Neural progenitor cell (in vitro differentiated cells): ENCODE measurements around the gene CHORDC1. TPM values are rescaled to one million over a fixed set of nuclear protein-coding genes. Genes with fewer than 3 reads are reported as not detected.
"Not testable (repeated sequence)": the region's sequence is repeated elsewhere in the genome, so short reads cannot be mapped to it uniquely, and the experiment has no call there.

Source experiments
- DNase-seq: peaks from one replicate; pipeline ENCODE4 v3.0.0-alpha.2; 2016; ENCODE audit warnings: low spot score
- H2AFZ ChIP-seq: fragments of 200-600 bp; sonication (generic); replicated peaks from 2 replicates; pipeline ENCODE4 v1.6.1; 2016; ENCODE audit warnings: antibody characterized with exemption
- H3F3A ChIP-seq: fragments of 200-600 bp; sonication (generic); 2 replicates; pipeline ENCODE4 v1.6.1; 2016; ENCODE audit warnings: antibody characterized with exemption, low read depth
- H3K27ac ChIP-seq: fragments of 200-600 bp; sonication (generic); 2 replicates; pipeline ENCODE4 v1.5.1; 2016; ENCODE audit warnings: mild to moderate bottlenecking
- H3K27me3 ChIP-seq: fragments of 200-600 bp; sonication (generic); 2 replicates; pipeline ENCODE4 v1.6.1; 2016; ENCODE audit warnings: mild to moderate bottlenecking, moderate library complexity
- H3K36me3 ChIP-seq: fragments of 200-600 bp; sonication (generic); 2 replicates; pipeline ENCODE4 v1.5.1; 2016
- H3K4me1 ChIP-seq: fragments of 200-600 bp; sonication (generic); 2 replicates; pipeline ENCODE4 v1.6.1; 2016; ENCODE audit warnings: mixed run types
- H3K4me2 ChIP-seq: fragments of 200-600 bp; sonication (generic); 2 replicates; pipeline ENCODE4 v1.6.1; 2016
- H3K4me3 ChIP-seq: fragments of 200-600 bp; sonication (generic); 2 replicates; pipeline ENCODE4 v1.5.1; 2016
- H3K79me2 ChIP-seq: fragments of 200-600 bp; sonication (generic); 2 replicates; pipeline ENCODE4 v1.6.1; 2016; ENCODE audit warnings: low read depth
- H3K9ac ChIP-seq: fragments of 200-600 bp; sonication (generic); 2 replicates; pipeline ENCODE4 v1.6.1; 2016
- H3K9me3 ChIP-seq: fragments of 200-600 bp; sonication (generic); 2 replicates; pipeline ENCODE4 v1.5.1; 2016; ENCODE audit warnings: low read depth
- H4K20me1 ChIP-seq: fragments of 200-600 bp; sonication (generic); 2 replicates; pipeline ENCODE4 v1.6.1; 2016; ENCODE audit warnings: low read depth
- H3K27ac Mint-ChIP-seq: 3 replicates; pipeline ENCODE4 v1.8.0; 2021; ENCODE audit warnings: mixed read lengths
- H3K27me3 Mint-ChIP-seq: 2 replicates; pipeline ENCODE4 v1.8.0; 2022; ENCODE audit warnings: low read depth, mild to moderate bottlenecking, inconsistent platforms, moderate library complexity, mixed read lengths; ENCODE audit not compliant: insufficient read depth
- H3K36me3 Mint-ChIP-seq: 3 replicates; pipeline ENCODE4 v1.8.0; 2021; ENCODE audit warnings: mixed read lengths
- H3K4me1 Mint-ChIP-seq: 3 replicates; pipeline ENCODE4 v1.8.0; 2021; ENCODE audit warnings: mixed read lengths
- H3K4me3 Mint-ChIP-seq: 3 replicates; pipeline ENCODE4 v1.8.0; 2021; ENCODE audit warnings: mild to moderate bottlenecking, moderate library complexity, mixed read lengths
- H3K9me3 Mint-ChIP-seq: 3 replicates; pipeline ENCODE4 v1.8.0; 2020; ENCODE audit warnings: mixed read lengths
- total RNA-seq: library from RNA; depleted of rRNA; stranded (reverse); fragments of >200 nt; gene quantifications from 2 replicates; pipeline ENCODE4 v1.2.3, GENCODE V29; 2015; ENCODE audit warnings: low replicate concordance

CHORDC1 gene
- total RNA-seq, 1 donor from 2014 or later, result 120 TPM

DNA sequence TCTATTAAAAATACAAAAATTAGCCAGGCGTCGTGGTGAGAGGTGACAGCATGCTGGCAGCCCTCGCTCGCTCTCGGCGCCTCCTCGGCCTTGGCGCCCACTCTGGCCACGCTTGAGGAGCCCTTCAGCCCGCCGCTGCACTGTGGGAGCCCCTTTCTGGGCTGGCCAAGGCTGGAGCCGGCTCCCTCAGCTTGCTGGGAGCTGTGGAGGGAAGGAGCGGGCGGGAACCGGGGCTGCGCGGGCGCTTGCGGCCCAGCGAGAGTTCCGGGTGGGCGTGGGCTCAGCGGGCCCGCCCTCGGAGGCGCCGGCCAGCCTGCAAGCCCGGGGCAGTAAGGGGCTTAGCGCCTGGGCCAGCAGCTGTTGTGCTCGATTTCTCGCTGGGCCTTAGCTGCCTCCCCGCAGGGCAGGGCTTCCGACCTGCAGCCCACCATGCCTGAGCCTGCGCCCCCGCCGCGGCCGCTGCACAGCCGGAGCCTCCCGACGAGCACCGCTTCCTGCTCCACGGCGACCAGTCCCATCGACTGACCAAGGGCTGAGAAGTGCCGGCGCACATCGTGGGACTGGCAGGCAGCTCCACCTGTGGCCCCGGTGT, 55.8 kb downstream of the CHORDC1 start:
- not testable (repeated sequence) for H3K27ac Mint-ChIP-seq, H4K20me1 ChIP-seq, H3K27me3 Mint-ChIP-seq, H3K4me3 Mint-ChIP-seq, H3K79me2 ChIP-seq, H3K9ac ChIP-seq, DNase-seq, H3K27me3 ChIP-seq, H3K36me3 ChIP-seq, H2AFZ ChIP-seq, H3F3A ChIP-seq, H3K4me2 ChIP-seq, H3K9me3 ChIP-seq, H3K36me3 Mint-ChIP-seq, H3K9me3 Mint-ChIP-seq, H3K4me3 ChIP-seq, H3K4me1 ChIP-seq, H3K27ac ChIP-seq, H3K4me1 Mint-ChIP-seq

Other genes starting within 250 kb of the CHORDC1 start
- not detected in 2 replicates for gene TRIM49C, start 191.9 kb downstream of the CHORDC1 start, total RNA-seq
- gene UBTFL1, start 137.1 kb downstream of the CHORDC1 start, total RNA-seq, result not detected in 2 replicates
- 24.6 and 67.1 TPM in 2 replicates for gene NAALAD2, start 88.4 kb downstream of the CHORDC1 start, total RNA-seq